ENCODE data around the gene EPC2.
A peak's percentile ranks its signal among the peaks of the same experiment; 100 is the strongest.

EPC2 gene

DNA sequence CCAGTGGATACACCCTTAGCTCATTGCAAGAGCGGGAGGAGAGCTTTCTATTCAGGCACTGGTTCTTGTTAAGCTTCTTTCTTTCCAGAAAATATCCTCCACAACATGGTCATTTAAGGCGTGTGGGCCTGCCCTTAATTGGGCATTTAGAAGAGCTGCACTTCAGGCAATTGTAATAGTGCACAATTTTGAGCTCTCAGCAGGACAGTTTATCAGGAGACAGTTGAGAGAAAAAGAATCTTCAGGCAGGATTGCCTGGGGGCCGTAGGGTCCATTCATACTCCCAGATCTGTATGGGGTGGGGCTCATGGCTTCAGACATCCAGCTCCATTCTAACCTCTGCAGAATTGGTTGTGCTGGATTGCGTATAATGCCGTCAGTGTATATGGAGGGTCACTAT, 6.0 kb upstream of the EPC2 start:
- no peak overlapping the region for H3K27ac ChIP-seq (ENCODE audit: extremely low read depth, low read depth, low read length)
- CTCF ChIA-PET: no interaction called here
- H3K9me3 ChIP-seq (ENCODE audit: control insufficient read depth, insufficient read depth, low read depth, low read length): no peaks in the 10 kb centered on the region
- H3K36me3 ChIP-seq (ENCODE audit: control insufficient read depth in 2 of 2, insufficient read depth in 1 of 2, low read length in 2 of 2): no peaks in the 10 kb centered on the region
- no peak overlapping the region for H3K4me3 ChIP-seq (ENCODE audit: low read depth, low read length)
- POLR2A ChIA-PET: interaction anchor here (0.6 kb wide), 1 partner anchor 618 kb away, joined by 3 read pairs; the partner anchor contains the start of genes MBD5 and ORC4
- peaks cover 6% of the 10 kb centered on the region; the same call in 1 of the 2 replicates for H3K4me1 ChIP-seq (ENCODE audit: control insufficient read depth, insufficient read depth, low read length)
- no peak for TF ChIP-seq ZNF707 (tag by site-specific recombination; IDR thresholded peaks at IDR 0.05)
- no peak for TF ChIP-seq ZNF266 (tag by site-specific recombination; IDR thresholded peaks at IDR 0.05; ENCODE audit: low read depth)
- no peak for TF ChIP-seq ZNF391 (tag by site-specific recombination; IDR thresholded peaks at IDR 0.05; ENCODE audit: borderline replicate concordance, low read depth)
- no peak for TF ChIP-seq ZNF639 (tag by site-specific recombination; IDR thresholded peaks at IDR 0.05)
- no peak for TF ChIP-seq SETDB1 (IDR thresholded peaks at IDR 0.05; ENCODE audit: insufficient read length, low read length)

GRCh38 chr2:148640767-148641166, 3.8 kb upstream of the EPC2 start:
- Histone ChIP-seq H3K27ac (ENCODE audit: extremely low read depth, low read depth, low read length) (no peak overlapping the region), H3K4me3 (ENCODE audit: low read depth, low read length) (no peak overlapping the region), H3K9me3 (ENCODE audit: control insufficient read depth, insufficient read depth, low read depth, low read length) (no peaks in the 10 kb centered on the region), H3K36me3 (ENCODE audit: control insufficient read depth in 2 of 2, insufficient read depth in 1 of 2, low read length in 2 of 2) (no peaks in the 10 kb centered on the region), H3K4me1 (ENCODE audit: control insufficient read depth, insufficient read depth, low read length) (peaks cover 6% of the 10 kb centered on the region; the same call in 1 of the 2 replicates)
- CTCF ChIA-PET: interaction anchor here (0.6 to 1.0 kb wide), 4 partner anchors 20 to 932 kb away, joined by 3 to 5 read pairs (median 4); no protein-coding TSS in a partner anchor
- TF ChIP-seq, protein P1, sequence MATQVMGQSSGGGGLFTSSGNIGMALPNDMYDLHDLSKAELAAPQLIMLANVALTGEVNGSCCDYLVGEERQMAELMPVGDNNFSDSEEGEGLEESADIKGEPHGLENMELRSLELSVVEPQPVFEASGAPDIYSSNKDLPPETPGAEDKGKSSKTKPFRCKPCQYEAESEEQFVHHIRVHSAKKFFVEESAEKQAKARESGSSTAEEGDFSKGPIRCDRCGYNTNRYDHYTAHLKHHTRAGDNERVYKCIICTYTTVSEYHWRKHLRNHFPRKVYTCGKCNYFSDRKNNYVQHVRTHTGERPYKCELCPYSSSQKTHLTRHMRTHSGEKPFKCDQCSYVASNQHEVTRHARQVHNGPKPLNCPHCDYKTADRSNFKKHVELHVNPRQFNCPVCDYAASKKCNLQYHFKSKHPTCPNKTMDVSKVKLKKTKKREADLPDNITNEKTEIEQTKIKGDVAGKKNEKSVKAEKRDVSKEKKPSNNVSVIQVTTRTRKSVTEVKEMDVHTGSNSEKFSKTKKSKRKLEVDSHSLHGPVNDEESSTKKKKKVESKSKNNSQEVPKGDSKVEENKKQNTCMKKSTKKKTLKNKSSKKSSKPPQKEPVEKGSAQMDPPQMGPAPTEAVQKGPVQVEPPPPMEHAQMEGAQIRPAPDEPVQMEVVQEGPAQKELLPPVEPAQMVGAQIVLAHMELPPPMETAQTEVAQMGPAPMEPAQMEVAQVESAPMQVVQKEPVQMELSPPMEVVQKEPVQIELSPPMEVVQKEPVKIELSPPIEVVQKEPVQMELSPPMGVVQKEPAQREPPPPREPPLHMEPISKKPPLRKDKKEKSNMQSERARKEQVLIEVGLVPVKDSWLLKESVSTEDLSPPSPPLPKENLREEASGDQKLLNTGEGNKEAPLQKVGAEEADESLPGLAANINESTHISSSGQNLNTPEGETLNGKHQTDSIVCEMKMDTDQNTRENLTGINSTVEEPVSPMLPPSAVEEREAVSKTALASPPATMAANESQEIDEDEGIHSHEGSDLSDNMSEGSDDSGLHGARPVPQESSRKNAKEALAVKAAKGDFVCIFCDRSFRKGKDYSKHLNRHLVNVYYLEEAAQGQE (tag by site-specific recombination; IDR thresholded peaks at IDR 0.05): no peak
- peak; percentile 21 for TF ChIP-seq ZNF654 (tag by site-specific recombination; IDR thresholded peaks at IDR 0.05; ENCODE audit: low read depth)
- POLR2A ChIA-PET: interaction anchor here (0.6 kb wide), 1 partner anchor 1223 kb away, joined by 3 read pairs; no protein-coding TSS in a partner anchor

- Histone ChIP-seq H3K4me3 (ENCODE audit: low read depth, low read length) (no peak overlapping the region), H3K9me3 (ENCODE audit: control insufficient read depth, insufficient read depth, low read depth, low read length) (no peaks in the 10 kb centered on the region), H3K36me3 (ENCODE audit: control insufficient read depth in 2 of 2, insufficient read depth in 1 of 2, low read length in 2 of 2) (no peaks in the 10 kb centered on the region), H3K4me1 (ENCODE audit: control insufficient read depth, insufficient read depth, low read length) (peaks cover 6% of the 10 kb centered on the region; the same call in 1 of the 2 replicates), H3K27ac (ENCODE audit: extremely low read depth, low read depth, low read length) (no peak overlapping the region)
- ChIA-PET POLR2A (no interaction called here), CTCF (interaction anchor here (0.5 to 0.7 kb wide), 5 partner anchors 78 to 930 kb away, joined by 3 to 5 read pairs (median 3); no protein-coding TSS in a partner anchor)
- TF ChIP-seq ZNF26 (tag by site-specific recombination; IDR thresholded peaks at IDR 0.05): no peak
- TF ChIP-seq, protein P2, sequence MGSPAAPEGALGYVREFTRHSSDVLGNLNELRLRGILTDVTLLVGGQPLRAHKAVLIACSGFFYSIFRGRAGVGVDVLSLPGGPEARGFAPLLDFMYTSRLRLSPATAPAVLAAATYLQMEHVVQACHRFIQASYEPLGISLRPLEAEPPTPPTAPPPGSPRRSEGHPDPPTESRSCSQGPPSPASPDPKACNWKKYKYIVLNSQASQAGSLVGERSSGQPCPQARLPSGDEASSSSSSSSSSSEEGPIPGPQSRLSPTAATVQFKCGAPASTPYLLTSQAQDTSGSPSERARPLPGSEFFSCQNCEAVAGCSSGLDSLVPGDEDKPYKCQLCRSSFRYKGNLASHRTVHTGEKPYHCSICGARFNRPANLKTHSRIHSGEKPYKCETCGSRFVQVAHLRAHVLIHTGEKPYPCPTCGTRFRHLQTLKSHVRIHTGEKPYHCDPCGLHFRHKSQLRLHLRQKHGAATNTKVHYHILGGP (tag by site-specific recombination; IDR thresholded peaks at IDR 0.05): no peak
- TF ChIP-seq, protein P3, sequence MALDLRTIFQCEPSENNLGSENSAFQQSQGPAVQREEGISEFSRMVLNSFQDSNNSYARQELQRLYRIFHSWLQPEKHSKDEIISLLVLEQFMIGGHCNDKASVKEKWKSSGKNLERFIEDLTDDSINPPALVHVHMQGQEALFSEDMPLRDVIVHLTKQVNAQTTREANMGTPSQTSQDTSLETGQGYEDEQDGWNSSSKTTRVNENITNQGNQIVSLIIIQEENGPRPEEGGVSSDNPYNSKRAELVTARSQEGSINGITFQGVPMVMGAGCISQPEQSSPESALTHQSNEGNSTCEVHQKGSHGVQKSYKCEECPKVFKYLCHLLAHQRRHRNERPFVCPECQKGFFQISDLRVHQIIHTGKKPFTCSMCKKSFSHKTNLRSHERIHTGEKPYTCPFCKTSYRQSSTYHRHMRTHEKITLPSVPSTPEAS (tag by site-specific recombination; IDR thresholded peaks at IDR 0.05): no peak
- TF ChIP-seq ZNF664 (tag by site-specific recombination; IDR thresholded peaks at IDR 0.05): no peak
- no peak for TF ChIP-seq SP3 (tag by site-specific recombination; IDR thresholded peaks at IDR 0.05)
- TF ChIP-seq ZNF202 (tag by site-specific recombination; IDR thresholded peaks at IDR 0.05; ENCODE audit: borderline replicate concordance): no peak
- no peak for TF ChIP-seq ZNF239 (tag by site-specific recombination; IDR thresholded peaks at IDR 0.05)
- no peak for TF ChIP-seq SP7 (tag by site-specific recombination; IDR thresholded peaks at IDR 0.05)
- no peak for TF ChIP-seq ZNF501 (tag by site-specific recombination; IDR thresholded peaks at IDR 0.05)
- TF ChIP-seq ZNF548 (tag by site-specific recombination; IDR thresholded peaks at IDR 0.05): no peak
- no peak for TF ChIP-seq ZNF311 (tag by site-specific recombination; IDR thresholded peaks at IDR 0.05; ENCODE audit: borderline replicate concordance)
- no peak for TF ChIP-seq ZNF560 (tag by site-specific recombination; IDR thresholded peaks at IDR 0.05; ENCODE audit: borderline replicate concordance)
These were observed 2.3 kb upstream of the EPC2 start for GRCh38 chr2:148642112-148642744.

Measured in HEK293 (cell line).